GM19463 (cell line): ENCODE data around the gene SSU72.
"Not testable (repeated sequence)": the region's sequence is repeated elsewhere in the genome, so short reads cannot be mapped to it uniquely, and the experiment has no call there.

ENCODE experiments used
- ATAC-seq: cut with Tn5 transposase; IDR thresholded peaks from one replicate; pipeline ENCODE4 v1.9.1; 2021; ENCODE audit warnings: mild to moderate bottlenecking, moderate library complexity; ENCODE audit not compliant: unreplicated experiment

The SSU72 gene

GRCh38 chr1:1510912-1511532, 63.6 kb downstream of the SSU72 start:
- ATAC-seq: no peak

- not testable (repeated sequence) for ATAC-seq
Measured at GRCh38 chr1:1509465-1509850, 65.2 kb downstream of the SSU72 start.

- ATAC-seq: not testable (repeated sequence)
Measured at GRCh38 chr1:1508775-1509464, 65.7 kb downstream of the SSU72 start.

- no peak for ATAC-seq
Measured at GRCh38 chr1:1507305-1507704, 67.4 kb downstream of the SSU72 start.

- ATAC-seq: not testable (repeated sequence)
Measured at GRCh38 chr1:1505801-1506200, 68.9 kb downstream of the SSU72 start.

- not testable (repeated sequence) for ATAC-seq
Measured at GRCh38 chr1:1505366-1505798, 69.3 kb downstream of the SSU72 start.

GRCh38 chr1:1504777-1505365, 69.8 kb downstream of the SSU72 start:
- not testable (repeated sequence) for ATAC-seq

GRCh38 chr1:1495461-1495975, 79.1 kb downstream of the SSU72 start:
- not testable (repeated sequence) for ATAC-seq

GRCh38 chr1:1494311-1494710, 80.4 kb downstream of the SSU72 start:
- ATAC-seq: not testable (repeated sequence)
